Measurements from ENCODE around the gene SH3PXD2A.

Gene SH3PXD2A

GRCh38 chr10:103859161-103860086 is 4.0 kb upstream of the SH3PXD2A start:
- H3K4me1 Mint-ChIP-seq, result peaks cover 5 to 13% of the 10 kb centered on the region in 2 donors
- H3K9me3 Mint-ChIP-seq, result peaks cover 5 to 7% of the 10 kb centered on the region in 2 donors
- DNase-seq (peak; percentile 48), ATAC-seq (replicated peaks) (peak; percentile 80 to 84)
- peaks cover 5 to 7% of the 10 kb centered on the region in 2 donors for H3K36me3 Mint-ChIP-seq
- no peak overlapping the region for H3K4me3 Mint-ChIP-seq
- H3K27ac Mint-ChIP-seq, result peak overlapping the region; percentile 44
- H3K27me3 Mint-ChIP-seq, result peaks cover 22 to 32% of the 10 kb centered on the region in 2 donors

- H3K4me1 Mint-ChIP-seq, result peaks cover 11 to 17% of the 10 kb centered on the region in 2 donors
- DNase-seq (no peak), ATAC-seq (replicated peaks) (no peak)
- no peak overlapping the region for H3K27ac Mint-ChIP-seq
- no peak overlapping the region for H3K4me3 Mint-ChIP-seq
- H3K9me3 Mint-ChIP-seq, result no peaks in the 10 kb centered on the region
- H3K36me3 Mint-ChIP-seq, result no peaks in the 10 kb centered on the region
- H3K27me3 Mint-ChIP-seq, result peaks cover 33 to 38% of the 10 kb centered on the region in 2 donors
Observed at GRCh38 chr10:103858360-103858759, 3.0 kb upstream of the SH3PXD2A start.

- H3K27ac Mint-ChIP-seq, result no peak overlapping the region
- DNase-seq, result no peak
- peaks cover 44 to 47% of the 10 kb centered on the region in 2 donors for H3K27me3 Mint-ChIP-seq
- H3K4me1 Mint-ChIP-seq, result peaks cover 11 to 17% of the 10 kb centered on the region in 2 donors
- H3K36me3 Mint-ChIP-seq, result no peaks in the 10 kb centered on the region
- no peak overlapping the region for H3K4me3 Mint-ChIP-seq
- no peaks in the 10 kb centered on the region for H3K9me3 Mint-ChIP-seq
- ATAC-seq (replicated peaks), result no peak
Observed at GRCh38 chr10:103856797-103857170, 1.4 kb upstream of the SH3PXD2A start.

GRCh38 chr10:103855852-103856796 is 748 bp upstream of the SH3PXD2A start:
- Mint-ChIP-seq H3K36me3 (no peaks in the 10 kb centered on the region), H3K4me1 (peaks cover 11 to 17% of the 10 kb centered on the region in 2 donors), H3K27me3 (peaks cover 44 to 47% of the 10 kb centered on the region in 2 donors), H3K27ac (no peak overlapping the region), H3K9me3 (no peaks in the 10 kb centered on the region), H3K4me3 (peak overlapping the region; percentile 23 to 62)
- ATAC-seq (replicated peaks) (no peak), DNase-seq (no peak)

GRCh38 chr10:103854686-103855391 is 537 bp downstream of the SH3PXD2A start:
- Mint-ChIP-seq H3K4me3 (peak overlapping the region; percentile 83 to 85), H3K27ac (no peak overlapping the region), H3K27me3 (peaks cover 44 to 56% of the 10 kb centered on the region in 2 donors), H3K4me1 (peaks cover 11 to 17% of the 10 kb centered on the region in 2 donors), H3K36me3 (no peaks in the 10 kb centered on the region), H3K9me3 (no peaks in the 10 kb centered on the region)
- DNase-seq (no peak), ATAC-seq (replicated peaks) (peak; percentile 48 to 61)

GRCh38 chr10:103854265-103854685 is 1.1 kb downstream of the SH3PXD2A start:
- Mint-ChIP-seq H3K9me3 (no peaks in the 10 kb centered on the region), H3K27ac (no peak overlapping the region), H3K4me3 (peak overlapping the region; percentile 83 to 85), H3K36me3 (no peaks in the 10 kb centered on the region), H3K27me3 (peaks cover 44 to 56% of the 10 kb centered on the region in 2 donors), H3K4me1 (peaks cover 11 to 14% of the 10 kb centered on the region in 2 donors)
- ATAC-seq (replicated peaks), result peak in 1 of 2 donors; percentile 20
- no peak for DNase-seq

- H3K36me3 Mint-ChIP-seq, result no peaks in the 10 kb centered on the region
- ATAC-seq (replicated peaks) (no peak), DNase-seq (no peak)
- peak overlapping the region; percentile 83 to 85 for H3K4me3 Mint-ChIP-seq
- no peaks in the 10 kb centered on the region for H3K9me3 Mint-ChIP-seq
- peaks cover 45 to 57% of the 10 kb centered on the region in 2 donors for H3K27me3 Mint-ChIP-seq
- peaks cover 11% of the 10 kb centered on the region in 2 donors for H3K4me1 Mint-ChIP-seq
- no peak overlapping the region for H3K27ac Mint-ChIP-seq
Observed at GRCh38 chr10:103853428-103854264, 1.7 kb downstream of the SH3PXD2A start.

- no peak for DNase-seq
- Mint-ChIP-seq H3K27ac (no peak overlapping the region), H3K4me3 (no peak overlapping the region), H3K36me3 (no peaks in the 10 kb centered on the region), H3K27me3 (peaks cover 49 to 62% of the 10 kb centered on the region in 2 donors), H3K4me1 (peaks cover 11 to 14% of the 10 kb centered on the region in 2 donors), H3K9me3 (no peaks in the 10 kb centered on the region)
- ATAC-seq (replicated peaks), result no peak
Observed at GRCh38 chr10:103852856-103853255, 2.5 kb downstream of the SH3PXD2A start.

- Mint-ChIP-seq H3K36me3 (no peaks in the 10 kb centered on the region), H3K9me3 (no peaks in the 10 kb centered on the region), H3K27me3 (peaks cover 45 to 62% of the 10 kb centered on the region in 2 donors), H3K27ac (no peak overlapping the region), H3K4me1 (peaks cover 11 to 14% of the 10 kb centered on the region in 2 donors), H3K4me3 (no peak overlapping the region)
- ATAC-seq (replicated peaks), result no peak
- no peak for DNase-seq
Observed at GRCh38 chr10:103852189-103852711, 3.1 kb downstream of the SH3PXD2A start.

- peaks cover 36 to 52% of the 10 kb centered on the region in 2 donors for H3K27me3 Mint-ChIP-seq
- no peaks in the 10 kb centered on the region for H3K36me3 Mint-ChIP-seq
- no peak overlapping the region for H3K27ac Mint-ChIP-seq
- DNase-seq (no peak), ATAC-seq (replicated peaks) (no peak)
- H3K9me3 Mint-ChIP-seq, result no peaks in the 10 kb centered on the region
- H3K4me3 Mint-ChIP-seq, result no peak overlapping the region
- peaks cover 11 to 16% of the 10 kb centered on the region in 2 donors for H3K4me1 Mint-ChIP-seq
Observed at GRCh38 chr10:103851261-103851660, 4.1 kb downstream of the SH3PXD2A start.

GRCh38 chr10:103850572-103850895 is 4.8 kb downstream of the SH3PXD2A start:
- H3K27me3 Mint-ChIP-seq, result peaks cover 31 to 46% of the 10 kb centered on the region in 2 donors
- no peaks in the 10 kb centered on the region for H3K9me3 Mint-ChIP-seq
- no peaks in the 10 kb centered on the region for H3K36me3 Mint-ChIP-seq
- DNase-seq (no peak), ATAC-seq (replicated peaks) (no peak)
- peaks cover 18 to 19% of the 10 kb centered on the region in 2 donors for H3K4me1 Mint-ChIP-seq
- H3K27ac Mint-ChIP-seq, result no peak overlapping the region
- no peak overlapping the region for H3K4me3 Mint-ChIP-seq

GRCh38 chr10:103849880-103850571 is 5.3 kb downstream of the SH3PXD2A start:
- no peak for DNase-seq
- Mint-ChIP-seq H3K27me3 (peaks cover 31 to 46% of the 10 kb centered on the region in 2 donors), H3K36me3 (no peaks in the 10 kb centered on the region)

More at GRCh38 chr10:103849880-103850571, 5.3 kb downstream of the SH3PXD2A start:
- H3K27ac Mint-ChIP-seq, result peak overlapping the region; percentile 49
- H3K9me3 Mint-ChIP-seq, result no peaks in the 10 kb centered on the region
- H3K4me3 Mint-ChIP-seq, result no peak overlapping the region
- H3K4me1 Mint-ChIP-seq, result peaks cover 20 to 21% of the 10 kb centered on the region in 2 donors
- no peak for ATAC-seq (replicated peaks)

All from stimulated activated naive B cell treated with anti-CD40 and anti-IgM and Interleukin-4, amounts not matched to agents 10 μg/mL and 1 μg/mL and 100 μg/mL, for 72 hours (primary cell).